Measurements from ENCODE around the gene STRC.
"Not testable (repeated sequence)": the region's sequence is repeated elsewhere in the genome, so short reads cannot be mapped to it uniquely, and the experiment has no call there.

Gene STRC

DNA sequence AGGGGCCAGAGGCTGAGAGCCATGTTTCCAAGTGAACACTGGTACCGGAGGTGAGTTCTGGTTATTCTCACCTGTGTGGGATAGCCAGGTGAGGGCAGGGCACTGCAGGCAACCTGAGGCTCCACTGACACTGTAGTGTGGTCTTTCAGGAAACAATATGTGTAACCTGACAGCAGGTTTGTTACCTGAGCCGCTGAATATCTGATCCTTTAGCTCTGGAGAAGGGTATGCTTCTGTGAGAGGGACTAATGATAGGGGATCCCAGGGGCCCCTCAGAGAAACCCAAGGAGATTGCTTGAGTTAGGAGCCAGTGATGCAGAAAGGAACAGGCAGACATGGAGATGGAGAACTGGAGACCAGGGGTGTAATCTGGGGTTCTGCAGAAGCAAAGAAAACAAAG lies at the start of gene STRC:
Gene STRC (minus strand): TSS at position 101 of the 400 bp plus-strand sequence. CDS start 78 bp downstream, at position 23.
- H3K4me3 Mint-ChIP-seq; H3K9me3 Mint-ChIP-seq; ATAC-seq; H3K36me3 Mint-ChIP-seq; DNase-seq (ENCODE audit: low spot score in 2 of 2); H3K27ac Mint-ChIP-seq; H3K4me1 Mint-ChIP-seq: not testable (repeated sequence)

- not testable (repeated sequence) for H3K4me1 Mint-ChIP-seq; H3K4me3 Mint-ChIP-seq; H3K27ac Mint-ChIP-seq; H3K36me3 Mint-ChIP-seq; DNase-seq (ENCODE audit: low spot score in 2 of 2); H3K9me3 Mint-ChIP-seq; ATAC-seq
Observed at GRCh38 chr15:43666177-43666576, 47.6 kb upstream of the STRC start.

DNA sequence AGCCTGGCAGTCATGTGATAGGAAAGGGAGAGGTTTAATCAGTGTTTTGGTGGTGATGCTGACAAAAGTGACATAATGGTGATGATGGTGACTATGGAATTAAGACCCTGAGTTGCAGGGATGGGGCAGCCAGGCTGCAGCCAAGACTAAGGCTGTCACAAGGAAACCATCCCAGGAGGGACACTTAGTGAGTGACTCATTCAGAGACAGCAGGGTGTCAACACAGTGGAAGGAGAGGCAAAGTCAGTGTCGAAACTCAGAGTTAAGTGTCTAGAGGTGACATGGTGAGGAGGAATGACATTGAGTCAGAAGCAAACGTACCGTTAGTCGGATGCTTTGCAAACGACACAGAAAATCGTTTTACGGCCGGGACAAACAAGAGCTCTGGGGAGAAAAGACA lies 44.7 kb upstream of the STRC start:
- not testable (repeated sequence) for DNase-seq (ENCODE audit: low spot score in 2 of 2); H3K36me3 Mint-ChIP-seq; ATAC-seq; H3K4me1 Mint-ChIP-seq; H3K4me3 Mint-ChIP-seq; H3K27ac Mint-ChIP-seq; H3K9me3 Mint-ChIP-seq

GRCh38 chr15:43662293-43662692 lies 43.7 kb upstream of the STRC start:
- not testable (repeated sequence) for H3K36me3 Mint-ChIP-seq; H3K27ac Mint-ChIP-seq; H3K4me3 Mint-ChIP-seq; H3K9me3 Mint-ChIP-seq; ATAC-seq; H3K4me1 Mint-ChIP-seq; DNase-seq (ENCODE audit: low spot score in 2 of 2)

- not testable (repeated sequence) for H3K4me1 Mint-ChIP-seq; DNase-seq (ENCODE audit: low spot score in 2 of 2); ATAC-seq; H3K9me3 Mint-ChIP-seq; H3K36me3 Mint-ChIP-seq; H3K4me3 Mint-ChIP-seq; H3K27ac Mint-ChIP-seq
Observed at GRCh38 chr15:43659727-43660126, 41.1 kb upstream of the STRC start.

DNA sequence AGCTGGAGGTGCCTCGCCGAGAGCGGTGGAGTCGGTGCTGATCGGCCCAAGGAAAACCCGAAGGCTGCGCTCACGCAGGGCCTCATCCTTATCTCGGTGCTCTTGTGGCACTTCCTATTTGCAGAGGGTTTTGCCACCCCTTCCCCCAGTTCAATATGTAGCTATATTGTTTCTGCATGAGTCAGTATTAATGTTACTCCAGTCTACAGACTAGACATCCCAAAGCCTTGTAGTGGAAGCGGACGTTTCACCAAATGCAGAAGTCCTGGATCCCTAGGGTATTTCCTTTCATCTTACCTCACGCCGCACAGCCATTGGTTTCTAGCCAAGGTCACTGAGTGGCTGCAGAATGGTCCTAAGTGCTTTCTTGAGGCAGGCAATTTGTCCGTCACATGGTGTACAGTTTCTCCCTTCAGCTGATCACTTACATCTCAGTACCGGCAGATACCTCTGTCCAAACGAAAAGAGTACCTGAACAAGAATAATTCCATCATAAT lies 30.9 kb upstream of the STRC start:
- not testable (repeated sequence) for H3K4me3 Mint-ChIP-seq; H3K36me3 Mint-ChIP-seq; H3K4me1 Mint-ChIP-seq; DNase-seq (ENCODE audit: low spot score in 2 of 2); H3K27ac Mint-ChIP-seq; ATAC-seq; H3K9me3 Mint-ChIP-seq

DNA sequence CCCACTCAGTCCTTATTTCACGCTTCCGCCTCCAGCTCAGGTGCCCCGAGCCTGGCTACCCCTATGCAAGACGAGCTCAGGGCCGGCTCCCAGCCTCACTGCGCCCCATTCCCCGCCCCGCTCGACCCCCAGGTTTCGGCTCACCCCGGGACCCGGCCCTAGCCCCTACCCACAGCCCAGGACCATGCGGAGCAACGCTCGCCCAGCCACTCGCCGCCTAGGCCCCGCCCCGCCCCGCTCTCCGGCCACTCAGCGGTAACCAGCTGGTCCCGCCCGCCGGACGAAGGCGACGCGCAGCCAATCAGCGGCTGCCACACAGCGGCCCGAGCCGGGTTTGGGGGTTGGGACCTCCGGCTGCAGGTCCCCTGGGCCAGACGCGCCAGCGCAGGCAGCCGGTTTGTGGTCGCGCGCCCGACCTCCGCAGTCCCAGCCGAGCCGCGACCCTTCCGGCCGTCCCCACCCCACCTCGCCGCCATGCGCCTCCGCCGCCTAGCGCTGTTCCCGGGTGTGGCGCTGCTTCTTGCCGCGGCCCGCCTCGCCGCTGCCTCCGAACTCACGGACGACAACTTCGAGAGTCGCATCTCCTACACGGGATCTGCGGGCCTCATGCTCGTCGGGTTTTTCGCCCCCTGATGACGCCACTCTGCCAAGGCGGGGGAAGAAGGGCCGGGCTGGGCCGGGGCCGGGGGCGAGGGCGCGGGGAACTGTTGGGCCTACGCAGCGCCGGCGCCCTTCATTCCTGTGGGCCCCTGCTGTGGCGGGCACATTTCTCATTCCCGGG lies 30.2 kb upstream of the STRC start, which contains the start of gene CATSPER2:
Gene CATSPER2 (minus strand): TSS at position 196 of the 781 bp plus-strand sequence. CDS start 783 bp downstream, outside the sequence.
- no peak within 1 kb of the TSS for H3K4me3 Mint-ChIP-seq
- ATAC-seq (peak; percentile 61), DNase-seq (ENCODE audit: low spot score in 2 of 2) (no peak)
- peaks cover 5% of the 10 kb centered on the region for H3K36me3 Mint-ChIP-seq
- no peak within 1 kb of the TSS for H3K27ac Mint-ChIP-seq
- no peaks in the 10 kb centered on the region for H3K9me3 Mint-ChIP-seq
- no peaks in the 10 kb centered on the region for H3K4me1 Mint-ChIP-seq

DNA sequence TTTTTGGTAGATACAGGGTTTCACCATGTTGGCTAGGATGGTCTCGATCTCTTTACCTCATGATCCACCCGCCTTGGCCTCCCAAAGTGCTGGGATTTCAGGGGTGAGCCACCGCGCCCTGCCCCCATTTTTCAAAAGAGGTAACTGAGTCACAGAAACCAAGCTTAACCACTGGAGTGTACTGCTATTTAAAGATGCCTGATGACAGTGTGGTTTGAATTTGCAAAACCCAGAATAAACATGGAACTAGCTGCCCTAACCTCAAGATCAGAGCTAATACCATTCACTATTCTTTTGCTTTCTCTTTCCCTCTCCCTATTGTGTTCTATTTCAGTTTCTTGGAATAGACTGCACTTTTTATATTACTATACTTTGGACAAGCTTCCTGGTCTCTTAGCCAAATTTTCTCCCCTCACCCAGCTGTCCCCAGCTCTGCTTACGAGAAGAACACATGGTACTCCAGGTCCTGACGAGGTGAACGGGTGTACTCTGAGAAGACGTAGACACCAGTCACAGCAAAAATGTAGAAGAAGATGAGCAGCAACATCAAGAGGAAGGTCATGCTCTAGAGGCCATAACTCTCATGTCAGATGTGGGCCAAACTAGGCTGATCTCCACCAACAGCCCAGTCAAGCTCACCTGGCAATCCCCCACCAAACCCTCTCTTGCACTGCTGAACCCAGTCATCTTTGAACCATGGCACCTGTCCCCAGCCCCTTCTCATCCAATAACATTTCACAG lies 20.0 kb upstream of the STRC start:
- H3K9me3 Mint-ChIP-seq; H3K27ac Mint-ChIP-seq; H3K36me3 Mint-ChIP-seq; H3K4me3 Mint-ChIP-seq; DNase-seq (ENCODE audit: low spot score in 2 of 2); ATAC-seq; H3K4me1 Mint-ChIP-seq: not testable (repeated sequence)

GRCh38 chr15:43626937-43627336 lies 8.3 kb upstream of the STRC start:
- not testable (repeated sequence) for H3K4me1 Mint-ChIP-seq; H3K9me3 Mint-ChIP-seq; H3K27ac Mint-ChIP-seq; H3K36me3 Mint-ChIP-seq; H3K4me3 Mint-ChIP-seq; DNase-seq (ENCODE audit: low spot score in 2 of 2); ATAC-seq

GRCh38 chr15:43625106-43625505 lies 6.5 kb upstream of the STRC start:
- Mint-ChIP-seq H3K9me3 (no peaks in the 10 kb centered on the region), H3K4me1 (no peaks in the 10 kb centered on the region), H3K36me3 (no peaks in the 10 kb centered on the region), H3K27ac (no peak overlapping the region), H3K4me3 (no peak overlapping the region)
- DNase-seq (ENCODE audit: low spot score in 2 of 2) (no peak), ATAC-seq (no peak)

GRCh38 chr15:43622068-43622799 lies 3.6 kb upstream of the STRC start:
- not testable (repeated sequence) for H3K36me3 Mint-ChIP-seq; H3K4me1 Mint-ChIP-seq; H3K9me3 Mint-ChIP-seq; DNase-seq (ENCODE audit: low spot score in 2 of 2); H3K27ac Mint-ChIP-seq; H3K4me3 Mint-ChIP-seq; ATAC-seq

DNA sequence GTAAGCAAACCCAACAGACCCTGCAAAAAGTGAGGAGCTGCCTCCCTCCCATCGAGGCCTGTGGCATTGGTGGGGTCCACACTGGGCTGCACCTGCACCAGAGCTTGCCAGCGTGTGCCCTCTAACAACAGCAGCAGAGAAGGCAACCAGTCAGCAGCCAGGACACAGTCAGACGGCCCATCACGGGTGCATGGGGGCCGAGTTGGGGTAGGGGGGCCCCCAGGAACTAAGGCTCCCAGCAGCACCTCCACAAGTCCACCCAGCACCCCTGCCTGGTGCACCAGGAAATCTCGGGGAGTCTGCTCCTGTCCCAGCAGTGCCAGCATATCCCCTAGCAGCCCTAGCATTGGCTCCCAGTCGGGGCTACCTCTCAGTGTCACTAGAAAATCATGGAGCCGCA lies 850 bp downstream of the STRC start:
- H3K4me1 Mint-ChIP-seq; H3K27ac Mint-ChIP-seq; H3K9me3 Mint-ChIP-seq; H3K36me3 Mint-ChIP-seq; H3K4me3 Mint-ChIP-seq; DNase-seq (ENCODE audit: low spot score in 2 of 2): not testable (repeated sequence)
- peak; percentile 24 for ATAC-seq

- H3K27ac Mint-ChIP-seq; H3K4me3 Mint-ChIP-seq; H3K36me3 Mint-ChIP-seq; DNase-seq (ENCODE audit: low spot score in 2 of 2); H3K9me3 Mint-ChIP-seq; ATAC-seq; H3K4me1 Mint-ChIP-seq: not testable (repeated sequence)
Observed at GRCh38 chr15:43602233-43602632, 16.4 kb downstream of the STRC start.

GRCh38 chr15:43600200-43600599 lies 18.4 kb downstream of the STRC start:
- DNase-seq (ENCODE audit: low spot score in 2 of 2); H3K9me3 Mint-ChIP-seq; H3K36me3 Mint-ChIP-seq; H3K27ac Mint-ChIP-seq; H3K4me1 Mint-ChIP-seq; H3K4me3 Mint-ChIP-seq; ATAC-seq: not testable (repeated sequence)

DNA sequence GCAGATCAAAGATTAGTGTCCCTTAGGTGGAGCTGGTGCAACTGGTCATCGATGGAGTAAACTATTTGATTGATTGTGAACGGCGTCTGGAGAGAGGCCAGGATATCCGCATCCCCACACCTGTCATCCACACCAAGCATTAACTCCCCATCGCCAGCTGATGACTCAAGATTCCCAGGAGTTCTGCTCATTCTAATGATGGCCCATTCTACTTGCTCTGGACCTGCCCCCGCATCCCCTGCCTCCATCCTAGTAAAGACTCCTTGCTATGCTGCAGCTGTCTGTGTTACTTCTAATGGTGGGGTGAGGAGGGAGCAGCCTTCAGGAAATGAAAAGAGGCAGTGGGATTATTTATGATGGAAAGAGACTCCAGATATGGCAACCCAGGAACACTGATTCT lies 19.5 kb downstream of the STRC start:
- not testable (repeated sequence) for H3K27ac Mint-ChIP-seq; ATAC-seq; DNase-seq (ENCODE audit: low spot score in 2 of 2); H3K4me1 Mint-ChIP-seq; H3K9me3 Mint-ChIP-seq; H3K4me3 Mint-ChIP-seq; H3K36me3 Mint-ChIP-seq
